OCI-LY7 (cell line): Measurements from ENCODE around the gene SLC9C2. TPM values are rescaled to one million over a fixed set of nuclear protein-coding genes. Genes with fewer than 3 reads are reported as not detected.

Source experiments
- BruUV-seq: library from RNA; stranded (reverse); fragments of 400-500 nt; replicated peaks from 2 replicates; lab custom pipeline; 2021; lab: Mats Ljungman, UMichigan
- CTCF ChIA-PET: fragments of 300-600 bp; sonication (Branson Sonifier 250); formaldehyde crosslinking; loops from one replicate; lab custom pipeline; 2022; ENCODE audit warnings: antibody characterized with exemption; ENCODE audit not compliant: unreplicated experiment; lab: Charles Lee
- POLR2A ChIA-PET: fragments of 300-600 bp; sonication (Branson Sonifier 250); formaldehyde crosslinking; loops from one replicate; lab custom pipeline; 2022; ENCODE audit warnings: antibody characterized with exemption; lab: Charles Lee
- DNase-seq: peaks from one replicate; pipeline ENCODE4 v3.0.0-alpha.2; 2015; ENCODE audit warnings: low spot score
- H2AFZ ChIP-seq: fragments of 200-600 bp; sonication (generic), shearing (Covaris generic); 2 replicates; pipeline ENCODE4 v1.6.1; 2014; ENCODE audit warnings: mild to moderate bottlenecking, antibody characterized with exemption, low read length, moderate library complexity
- H3K27ac ChIP-seq: fragments of 200-600 bp; sonication (generic); 2 replicates; pipeline ENCODE4 v1.5.1; 2014; ENCODE audit warnings: mixed run types, low read depth, mild to moderate bottlenecking, moderate library complexity, low read length, inconsistent platforms; ENCODE audit not compliant: poor library complexity, severe bottlenecking
- H3K36me3 ChIP-seq: fragments of 200-600 bp; sonication (generic); 2 replicates; pipeline ENCODE4 v1.6.1; 2014; ENCODE audit warnings: mild to moderate bottlenecking, antibody characterized with exemption, low read length, moderate library complexity, mixed read lengths; ENCODE audit not compliant: insufficient read depth
- H3K4me1 ChIP-seq: fragments of 200-600 bp; sonication (generic); 2 replicates; pipeline ENCODE4 v1.5.1; 2014; ENCODE audit warnings: mild to moderate bottlenecking, low read length; ENCODE audit not compliant: insufficient read depth, poor library complexity, severe bottlenecking
- H3K4me2 ChIP-seq: fragments of 200-600 bp; sonication (generic); 2 replicates; pipeline ENCODE4 v1.6.1; 2014; ENCODE audit warnings: mild to moderate bottlenecking, low read length
- H3K4me3 ChIP-seq: fragments of 200-600 bp; sonication (generic); 2 replicates; pipeline ENCODE4 v1.5.1; 2014; ENCODE audit warnings: mild to moderate bottlenecking, low read depth, low read length; ENCODE audit not compliant: poor library complexity, severe bottlenecking
- H3K79me2 ChIP-seq: fragments of 200-600 bp; sonication (generic); 2 replicates; pipeline ENCODE4 v1.6.1; 2016; ENCODE audit warnings: low read depth, mild to moderate bottlenecking, low read length, moderate library complexity, mixed read lengths; ENCODE audit not compliant: insufficient read depth
- H3K9me2 ChIP-seq: fragments of 200-600 bp; sonication (generic); 2 replicates; pipeline ENCODE4 v1.6.1; 2016; ENCODE audit warnings: mild to moderate bottlenecking, low read length, mixed read lengths; ENCODE audit not compliant: insufficient read depth
- H3K9me3 ChIP-seq: fragments of 200-600 bp; sonication (generic); 2 replicates; pipeline ENCODE4 v1.6.1; 2014; ENCODE audit warnings: mild to moderate bottlenecking, mixed run types, low read length, mixed read lengths
- H4K20me1 ChIP-seq: fragments of 200-600 bp; sonication (generic); 2 replicates; pipeline ENCODE4 v1.6.1; 2014; ENCODE audit warnings: mild to moderate bottlenecking, antibody characterized with exemption, low read length, moderate library complexity, mixed read lengths; ENCODE audit not compliant: insufficient read depth
- CTCF ChIP-seq: fragments of 200-600 bp; sonication (generic); conservative IDR thresholded peaks from 2 replicates; pipeline ENCODE4 v1.5.1; 2014; ENCODE audit warnings: mild to moderate bottlenecking, antibody characterized with exemption, low read length, moderate library complexity, mixed read lengths
- EZH2phosphoT487 ChIP-seq: fragments of 200-600 bp; sonication (generic); IDR thresholded peaks from 2 replicates; pipeline ENCODE4 v1.6.1; 2018; ENCODE audit warnings: low read depth, borderline replicate concordance, mild to moderate bottlenecking, mixed run types, antibody characterized with exemption, low read length, moderate library complexity, mixed read lengths
- intact Hi-C: fragments of 100-400 bp; cut with micrococcal nuclease; formaldehyde crosslinking; loops from one replicate; pipeline ENCODE4 v1.10.0; 2022; ENCODE audit not compliant: unreplicated experiment
- total RNA-seq, 2 experiments: library from RNA; depleted of rRNA in 1 of 2; stranded (reverse); fragments of >200 nt in 1 of 2; shearing (Covaris generic) in 1 of 2; gene quantifications; 2 replicates each; pipeline ENCODE4 v1.2.3, GENCODE V29; 2014 to 2022

SLC9C2 gene
- total RNA-seq, 2 experiments from 2014 or later, result not detected

GRCh38 chr1:173488001-173488400 lies 114.9 kb downstream of the SLC9C2 start:
- no peak for TF ChIP-seq EZH2phosphoT487
- TF ChIP-seq CTCF, result no peak
- Histone ChIP-seq H3K9me3 (no peaks in the 10 kb centered on the region), H3K4me2 (no peak overlapping the region), H3K9me2 (no peaks in the 10 kb centered on the region), H3K4me3 (no peak overlapping the region), H3K27ac (no peak overlapping the region), H3K79me2 (no peaks in the 10 kb centered on the region), H2AFZ (no peak overlapping the region), H3K4me1 (no peaks in the 10 kb centered on the region), H3K36me3 (peaks cover 68% of the 10 kb centered on the region), H4K20me1 (no peaks in the 10 kb centered on the region)
- no TSS peak for BruUV-seq
- CTCF ChIA-PET, result no interaction called here
- no peak for DNase-seq
- POLR2A ChIA-PET, result interaction anchor here (0.6 to 1.3 kb wide), 5 partner anchors 9 to 339 kb away, joined by 3 to 5 read pairs (median 3); no protein-coding TSS in a partner anchor
- intact Hi-C loops, result no loop called here

- peaks cover 94% of the 10 kb centered on the region for H3K36me3 ChIP-seq
- H3K9me2 ChIP-seq, result no peaks in the 10 kb centered on the region
- ChIA-PET POLR2A (interaction anchor here (0.5 to 1.3 kb wide), 3 partner anchors 9 to 302 kb away, joined by 3 read pairs; no protein-coding TSS in a partner anchor), CTCF (no interaction called here)
- H4K20me1 ChIP-seq, result no peaks in the 10 kb centered on the region
- H2AFZ ChIP-seq, result no peak overlapping the region
- H3K79me2 ChIP-seq, result no peaks in the 10 kb centered on the region
- no peak for TF ChIP-seq EZH2phosphoT487
- TF ChIP-seq CTCF, result no peak
- no peak overlapping the region for H3K27ac ChIP-seq
- no peak overlapping the region for H3K4me2 ChIP-seq
- no peak for DNase-seq
- intact Hi-C loops, result no loop called here
- BruUV-seq, result no TSS peak
- H3K4me1 ChIP-seq, result no peaks in the 10 kb centered on the region
- H3K9me3 ChIP-seq, result no peaks in the 10 kb centered on the region
- no peak overlapping the region for H3K4me3 ChIP-seq
These were observed 117.5 kb downstream of the SLC9C2 start for GRCh38 chr1:173485401-173485800.

GRCh38 chr1:173484276-173484675 lies 118.6 kb downstream of the SLC9C2 start:
- POLR2A ChIA-PET, result interaction anchor here (0.7 kb wide), 1 partner anchor 782 kb away, joined by 4 read pairs; no protein-coding TSS in a partner anchor
- Histone ChIP-seq H3K27ac (no peak overlapping the region), H3K79me2 (peaks cover 3% of the 10 kb centered on the region), H3K4me2 (no peak overlapping the region), H4K20me1 (no peaks in the 10 kb centered on the region), H3K9me3 (no peaks in the 10 kb centered on the region), H3K9me2 (no peaks in the 10 kb centered on the region), H3K4me1 (peaks cover 3% of the 10 kb centered on the region), H3K36me3 (peaks cover 97% of the 10 kb centered on the region), H3K4me3 (no peak overlapping the region), H2AFZ (no peak overlapping the region)
- DNase-seq, result no peak
- CTCF ChIA-PET, result no interaction called here
- TF ChIP-seq EZH2phosphoT487, result no peak
- TF ChIP-seq CTCF, result no peak
- no TSS peak for BruUV-seq
- intact Hi-C loops, result no loop called here
